MCF 10A (cell line): ENCODE results near the gene ING3. TPM values are rescaled to one million over a fixed set of nuclear protein-coding genes. Genes with fewer than 3 reads are reported as not detected.

Source experiments
- BruUV-seq: library from RNA; stranded (reverse); fragments of 400-500 nt; replicated peaks from 2 replicates; lab custom pipeline; 2021; lab: Mats Ljungman, UMichigan
- CTCF ChIA-PET: fragments of 300-600 bp; sonication (Branson Sonifier 250); formaldehyde crosslinking; extraction: SDS; loops from one replicate; lab custom pipeline; 2021; ENCODE audit warnings: antibody characterized with exemption, inconsistent platforms; lab: Yijun Ruan, JAX
- POLR2A ChIA-PET: fragments of 300-600, 350-650 bp; sonication (Branson Sonifier 250); formaldehyde crosslinking; extraction: SDS; loops from one replicate; lab custom pipeline; 2020; ENCODE audit warnings: antibody characterized with exemption, inconsistent platforms; lab: Yijun Ruan, JAX
- DNase-seq: peaks from one replicate; pipeline ENCODE4 v3.0.0-alpha.2; 2018; ENCODE audit not compliant: unreplicated experiment
- H3K27ac Mint-ChIP-seq: one replicate; pipeline ENCODE4 v1.8.0; 2022; ENCODE audit warnings: mild to moderate bottlenecking, low read depth, mixed read lengths; ENCODE audit not compliant: unreplicated experiment
- H3K27me3 Mint-ChIP-seq: one replicate; pipeline ENCODE4 v1.8.0; 2022; ENCODE audit warnings: mixed read lengths; ENCODE audit not compliant: insufficient read depth, unreplicated experiment
- H3K36me3 Mint-ChIP-seq: one replicate; pipeline ENCODE4 v1.8.0; 2022; ENCODE audit warnings: mild to moderate bottlenecking, moderate library complexity, mixed read lengths; ENCODE audit not compliant: insufficient read depth, unreplicated experiment
- H3K4me1 Mint-ChIP-seq: one replicate; pipeline ENCODE4 v1.8.0; 2022; ENCODE audit warnings: mixed read lengths; ENCODE audit not compliant: insufficient read depth, unreplicated experiment
- H3K4me3 Mint-ChIP-seq: one replicate; pipeline ENCODE4 v1.8.0; 2022; ENCODE audit warnings: mild to moderate bottlenecking, moderate library complexity, mixed read lengths; ENCODE audit not compliant: unreplicated experiment
- H3K9me3 Mint-ChIP-seq: one replicate; pipeline ENCODE4 v1.8.0; 2022; ENCODE audit warnings: mixed read lengths; ENCODE audit not compliant: unreplicated experiment
- intact Hi-C: fragments of 100-400 bp; cut with micrococcal nuclease; formaldehyde crosslinking; loops from 2 replicates; pipeline ENCODE4 v1.14.1; 2022
- total RNA-seq: library from RNA; stranded (reverse); gene quantifications from 2 replicates; pipeline ENCODE4 v1.2.3, GENCODE V29; 2022
- TF ChIP-seq, protein P1 (sequence below): fragments of 200-600 bp; IDR thresholded peaks from one replicate; pipeline ENCODE4 v1.8.0; 2022; ENCODE audit warnings: antibody characterized with exemption, mild to moderate bottlenecking; ENCODE audit not compliant: unreplicated experiment

Gene ING3
- total RNA-seq, 1 experiment from 2014 or later: 18.9 TPM

DNA sequence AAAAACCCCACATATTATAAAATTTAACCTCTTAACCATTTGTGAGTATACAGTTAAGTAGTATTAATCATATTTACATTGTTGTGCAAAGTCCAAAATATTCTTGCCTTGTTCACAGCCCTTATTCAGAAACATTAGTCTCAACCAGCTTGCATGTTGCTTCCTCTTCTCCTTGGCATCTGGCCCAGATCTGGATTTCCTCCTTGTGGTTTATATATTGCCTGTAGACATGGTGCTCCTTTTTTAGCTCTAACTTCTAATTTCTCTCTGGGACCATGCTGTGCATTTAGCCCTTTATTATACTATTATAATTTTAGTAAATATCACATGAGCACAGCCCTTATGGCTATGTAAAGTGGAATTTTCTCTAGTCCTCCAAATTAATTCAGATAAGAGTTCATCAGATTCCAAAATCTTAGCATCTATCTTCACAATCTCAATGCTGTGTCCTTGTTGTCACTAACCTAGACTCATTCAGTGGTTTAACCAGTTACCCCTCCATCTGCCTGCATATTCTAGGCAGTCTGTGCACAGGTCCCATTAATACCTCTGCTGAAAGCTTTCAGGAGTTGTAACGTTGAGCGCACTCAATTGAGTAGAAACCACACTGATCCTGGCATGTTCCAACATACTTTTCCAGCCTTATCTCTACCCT lies 45.9 kb downstream of the ING3 start:
- intact Hi-C loops: no loop called here
- H3K36me3 Mint-ChIP-seq: no peaks in the 10 kb centered on the region
- no peak overlapping the region for H3K27ac Mint-ChIP-seq
- H3K9me3 Mint-ChIP-seq: no peaks in the 10 kb centered on the region
- CTCF ChIA-PET: interaction anchor here (1.0 to 3.0 kb wide), 2 partner anchors 9 to 46 kb away, joined by 4 to 17 read pairs; partner anchors contain the start of gene CPED1
- TF ChIP-seq, protein P1, sequence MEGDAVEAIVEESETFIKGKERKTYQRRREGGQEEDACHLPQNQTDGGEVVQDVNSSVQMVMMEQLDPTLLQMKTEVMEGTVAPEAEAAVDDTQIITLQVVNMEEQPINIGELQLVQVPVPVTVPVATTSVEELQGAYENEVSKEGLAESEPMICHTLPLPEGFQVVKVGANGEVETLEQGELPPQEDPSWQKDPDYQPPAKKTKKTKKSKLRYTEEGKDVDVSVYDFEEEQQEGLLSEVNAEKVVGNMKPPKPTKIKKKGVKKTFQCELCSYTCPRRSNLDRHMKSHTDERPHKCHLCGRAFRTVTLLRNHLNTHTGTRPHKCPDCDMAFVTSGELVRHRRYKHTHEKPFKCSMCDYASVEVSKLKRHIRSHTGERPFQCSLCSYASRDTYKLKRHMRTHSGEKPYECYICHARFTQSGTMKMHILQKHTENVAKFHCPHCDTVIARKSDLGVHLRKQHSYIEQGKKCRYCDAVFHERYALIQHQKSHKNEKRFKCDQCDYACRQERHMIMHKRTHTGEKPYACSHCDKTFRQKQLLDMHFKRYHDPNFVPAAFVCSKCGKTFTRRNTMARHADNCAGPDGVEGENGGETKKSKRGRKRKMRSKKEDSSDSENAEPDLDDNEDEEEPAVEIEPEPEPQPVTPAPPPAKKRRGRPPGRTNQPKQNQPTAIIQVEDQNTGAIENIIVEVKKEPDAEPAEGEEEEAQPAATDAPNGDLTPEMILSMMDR: no peak
- no TSS peak for BruUV-seq
- POLR2A ChIA-PET: no interaction called here
- peak; percentile 93 for DNase-seq
- H3K27me3 Mint-ChIP-seq: peaks cover 82% of the 10 kb centered on the region
- H3K4me1 Mint-ChIP-seq: peaks cover 5% of the 10 kb centered on the region
- no peak overlapping the region for H3K4me3 Mint-ChIP-seq

DNA sequence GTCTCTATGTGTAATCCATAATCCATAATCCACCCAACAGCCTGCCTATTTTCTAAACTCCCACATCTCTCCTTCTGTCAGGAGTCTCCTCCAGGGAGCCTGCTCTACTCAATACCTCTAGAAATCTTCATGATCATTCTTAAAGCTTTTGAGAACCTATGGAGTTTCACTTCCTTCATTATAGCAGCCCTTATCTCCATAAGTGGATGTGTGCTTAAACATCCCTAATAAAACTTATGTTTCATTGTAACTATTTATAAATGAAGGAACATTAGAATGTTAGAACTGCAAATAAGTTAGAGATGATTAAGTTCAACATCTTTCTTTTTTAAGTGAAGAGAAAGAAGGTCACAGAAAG lies 46.4 kb downstream of the ING3 start:
- no peaks in the 10 kb centered on the region for H3K9me3 Mint-ChIP-seq
- no peak overlapping the region for H3K4me3 Mint-ChIP-seq
- no peaks in the 10 kb centered on the region for H3K36me3 Mint-ChIP-seq
- peaks cover 81% of the 10 kb centered on the region for H3K27me3 Mint-ChIP-seq
- ChIA-PET POLR2A (no interaction called here), CTCF (interaction anchor here (3.0 kb wide), 1 partner anchor 10 kb away, joined by 17 read pairs; the partner anchor contains the start of gene CPED1)
- H3K4me1 Mint-ChIP-seq: peaks cover 5% of the 10 kb centered on the region
- no peak for DNase-seq
- H3K27ac Mint-ChIP-seq: no peak overlapping the region
- intact Hi-C loops: no loop called here
- TF ChIP-seq, protein P1: no peak
- BruUV-seq: no TSS peak

DNA sequence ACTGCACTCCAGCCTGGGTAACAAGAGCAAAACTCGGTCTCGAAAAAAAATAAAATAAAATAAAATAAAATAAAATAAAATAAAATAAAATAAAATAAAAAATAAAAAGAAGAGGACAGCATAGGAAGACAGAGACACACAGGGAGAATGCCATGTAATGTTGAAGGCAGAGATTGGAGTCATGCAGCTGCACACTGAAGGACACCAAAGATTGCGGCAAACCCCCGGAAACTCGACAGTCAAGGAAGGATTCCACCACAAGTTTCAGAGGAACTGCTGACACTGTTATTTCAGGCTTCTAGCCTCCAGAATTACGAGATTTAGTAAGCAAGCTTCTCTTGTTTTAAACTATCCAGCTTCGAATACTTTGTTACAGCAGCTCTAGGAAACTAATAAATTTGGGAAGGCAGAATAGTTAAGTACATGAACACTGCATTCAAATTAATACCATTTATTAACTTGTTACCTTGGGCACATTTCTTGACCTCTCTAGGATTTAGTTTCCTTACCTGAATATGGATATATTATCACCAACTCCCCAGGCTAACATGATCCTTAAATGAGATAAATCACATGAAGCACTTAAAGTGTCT lies 47.4 kb downstream of the ING3 start:
- Mint-ChIP-seq H3K4me3 (no peak overlapping the region), H3K27ac (no peak overlapping the region), H3K36me3 (no peaks in the 10 kb centered on the region), H3K27me3 (peaks cover 81% of the 10 kb centered on the region), H3K4me1 (peaks cover 5% of the 10 kb centered on the region), H3K9me3 (no peaks in the 10 kb centered on the region)
- no TSS peak for BruUV-seq
- ChIA-PET CTCF (interaction anchor here (0.5 to 3.0 kb wide), 6 partner anchors 11 to 206 kb away, joined by 3 to 17 read pairs (median 4); partner anchors contain the start of gene CPED1), POLR2A (no interaction called here)
- DNase-seq: no peak
- TF ChIP-seq, protein P1: no peak
- intact Hi-C loops: no loop called here

DNA sequence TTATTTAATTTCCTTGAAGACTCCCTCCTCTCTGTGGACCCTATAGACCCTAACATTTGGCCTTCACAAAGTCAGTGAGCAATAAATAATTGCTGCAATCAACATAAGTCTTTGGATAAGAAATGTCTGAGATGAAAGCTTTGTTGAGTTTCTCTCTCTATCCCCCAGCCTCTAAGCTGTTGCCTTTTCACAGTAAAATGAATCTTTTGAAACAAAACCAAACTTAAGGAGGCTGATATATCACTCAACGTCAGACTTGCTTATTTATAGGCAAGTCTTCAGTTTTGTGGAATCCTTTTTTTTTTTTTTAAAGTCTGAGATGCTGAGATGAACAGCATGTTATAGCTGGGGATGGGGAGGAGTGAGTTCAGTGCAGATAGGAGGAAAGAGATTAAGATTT lies 47.9 kb downstream of the ING3 start:
- no TSS peak for BruUV-seq
- no peak for DNase-seq
- ChIA-PET POLR2A (no interaction called here), CTCF (interaction anchor here (0.5 to 3.0 kb wide), 8 partner anchors 10 to 274 kb away, joined by 3 to 17 read pairs (median 3); partner anchors contain the start of gene CPED1)
- Mint-ChIP-seq H3K4me3 (no peak overlapping the region), H3K9me3 (no peaks in the 10 kb centered on the region), H3K36me3 (no peaks in the 10 kb centered on the region), H3K27me3 (peaks cover 81% of the 10 kb centered on the region), H3K27ac (no peak overlapping the region), H3K4me1 (peaks cover 5% of the 10 kb centered on the region)
- intact Hi-C loops: no loop called here
- TF ChIP-seq, protein P1: no peak
